Mesenchymal stem cell (in vitro differentiated cells and primary cell): ENCODE results near the gene RUNX2.

ENCODE experiments used
- DNase-seq: peaks from one replicate; pipeline ENCODE4 v3.0.0-alpha.2; 2013
- H2AFZ ChIP-seq: one replicate; pipeline ENCODE4 v1.6.1; 2013; ENCODE audit warnings: low read depth, mild to moderate bottlenecking, control low read depth, inconsistent platforms, low read length, moderate library complexity
- H2AK5ac ChIP-seq: 2 replicates; pipeline ENCODE4 v1.6.1; 2013; ENCODE audit warnings: low read length, moderate library complexity, mild to moderate bottlenecking, inconsistent platforms; ENCODE audit not compliant: severe bottlenecking
- H2BK120ac ChIP-seq: one replicate; pipeline ENCODE4 v1.6.1; 2013; ENCODE audit warnings: low read depth, mild to moderate bottlenecking, inconsistent platforms, low read length, moderate library complexity
- H2BK12ac ChIP-seq, 2 experiments: one replicate each; pipeline ENCODE4 v1.6.1; 2013; ENCODE audit warnings: inconsistent platforms in 2 of 2, low read length in 2 of 2, mild to moderate bottlenecking in 2 of 2, moderate library complexity in 2 of 2, control low read depth in 1 of 2
- H2BK15ac ChIP-seq: one replicate; pipeline ENCODE4 v1.6.1; 2013; ENCODE audit warnings: mild to moderate bottlenecking, low read depth, inconsistent platforms; ENCODE audit not compliant: poor library complexity, severe bottlenecking
- H2BK5ac ChIP-seq: 2 replicates; pipeline ENCODE4 v1.6.1; 2013; ENCODE audit warnings: low read depth, mild to moderate bottlenecking, low read length, control low read depth, inconsistent platforms; ENCODE audit not compliant: poor library complexity, severe bottlenecking
- H3K14ac ChIP-seq, 2 experiments: one replicate each; pipeline ENCODE4 v1.6.1; 2013; ENCODE audit warnings: inconsistent platforms in 2 of 2, low read length in 2 of 2, control low read depth in 1 of 2, mild to moderate bottlenecking in 1 of 2, moderate library complexity in 1 of 2
- H3K18ac ChIP-seq, 2 experiments: one replicate each; pipeline ENCODE4 v1.6.1; 2013; ENCODE audit warnings: inconsistent platforms in 2 of 2, low read length in 2 of 2, control low read depth in 1 of 2, low read depth in 1 of 2, mild to moderate bottlenecking in 1 of 2
- H3K23ac ChIP-seq, 2 experiments: one replicate each; pipeline ENCODE4 v1.6.1; 2013; ENCODE audit warnings: inconsistent platforms in 2 of 2, low read length in 2 of 2, mild to moderate bottlenecking in 2 of 2, moderate library complexity in 2 of 2, control low read depth in 1 of 2
- H3K27ac ChIP-seq: 2 replicates; pipeline ENCODE4 v1.5.1; 2013; ENCODE audit warnings: mild to moderate bottlenecking, moderate library complexity, low read length, control low read depth, inconsistent platforms; ENCODE audit not compliant: poor library complexity, severe bottlenecking
- H3K27me3 ChIP-seq, 2 experiments: 2 replicates each; pipeline versions ENCODE4 v1.6.1 to v1.7.0; 2013; ENCODE audit warnings: low read length in 2 of 2, mild to moderate bottlenecking in 2 of 2, moderate library complexity in 2 of 2, control low read depth in 1 of 2, inconsistent platforms in 1 of 2; ENCODE audit not compliant: control insufficient read depth in 1 of 2, insufficient read depth in 1 of 2
- H3K36me3 ChIP-seq, 2 experiments: 2 replicates each; pipeline versions ENCODE4 v1.6.1 to v1.7.0; 2013; ENCODE audit warnings: low read length in 2 of 2, control low read depth in 1 of 2, inconsistent platforms in 1 of 2, low read depth in 1 of 2, mild to moderate bottlenecking in 1 of 2; ENCODE audit not compliant: insufficient read depth in 2 of 2, control insufficient read depth in 1 of 2
- H3K4ac ChIP-seq, 2 experiments: one replicate each; pipeline ENCODE4 v1.6.1; 2013; ENCODE audit warnings: inconsistent platforms in 2 of 2, low read length in 2 of 2, mild to moderate bottlenecking in 2 of 2, moderate library complexity in 2 of 2, control low read depth in 1 of 2, low read depth in 1 of 2
- H3K4me1 ChIP-seq: 2 replicates; pipeline ENCODE4 v1.6.1; 2013; ENCODE audit warnings: low read depth, low read length, control low read depth; ENCODE audit not compliant: control insufficient read depth, insufficient read depth
- H3K4me2 ChIP-seq: 2 replicates; pipeline ENCODE4 v1.6.1; 2013; ENCODE audit warnings: low read length, mild to moderate bottlenecking, inconsistent platforms; ENCODE audit not compliant: poor library complexity, severe bottlenecking
- H3K4me3 ChIP-seq, 2 experiments: 2 replicates each; pipeline versions ENCODE4 v1.5.1 to v1.7.0; 2013; ENCODE audit warnings: low read length in 2 of 2, mild to moderate bottlenecking in 2 of 2, control low read depth in 1 of 2, low read depth in 1 of 2; ENCODE audit not compliant: insufficient read depth in 1 of 2
- H3K79me1 ChIP-seq: replicated peaks from 2 replicates; pipeline ENCODE4 v1.6.1; 2013; ENCODE audit warnings: mild to moderate bottlenecking, control low read depth, low read length, inconsistent platforms; ENCODE audit not compliant: poor library complexity, severe bottlenecking
- H3K9ac ChIP-seq: 2 replicates; pipeline ENCODE4 v1.7.0; 2013; ENCODE audit warnings: mild to moderate bottlenecking, low read length, moderate library complexity
- H3K9me3 ChIP-seq: 2 replicates; pipeline ENCODE4 v1.7.0; 2013; ENCODE audit warnings: mild to moderate bottlenecking, low read length; ENCODE audit not compliant: control insufficient read depth
- H4K8ac ChIP-seq: one replicate; pipeline ENCODE4 v1.6.1; 2013; ENCODE audit warnings: inconsistent platforms, mild to moderate bottlenecking, low read length, moderate library complexity
- H4K91ac ChIP-seq: one replicate; pipeline ENCODE4 v1.6.1; 2013; ENCODE audit warnings: mild to moderate bottlenecking, low read length, inconsistent platforms
- WGBS: methylation state at CpG from one replicate; pipeline ENCODE4 v1.1.7; 2013; ENCODE audit warnings: mixed read lengths; 5-methylcytosine and 5-hydroxymethylcytosine counted together

RUNX2 gene

DNA sequence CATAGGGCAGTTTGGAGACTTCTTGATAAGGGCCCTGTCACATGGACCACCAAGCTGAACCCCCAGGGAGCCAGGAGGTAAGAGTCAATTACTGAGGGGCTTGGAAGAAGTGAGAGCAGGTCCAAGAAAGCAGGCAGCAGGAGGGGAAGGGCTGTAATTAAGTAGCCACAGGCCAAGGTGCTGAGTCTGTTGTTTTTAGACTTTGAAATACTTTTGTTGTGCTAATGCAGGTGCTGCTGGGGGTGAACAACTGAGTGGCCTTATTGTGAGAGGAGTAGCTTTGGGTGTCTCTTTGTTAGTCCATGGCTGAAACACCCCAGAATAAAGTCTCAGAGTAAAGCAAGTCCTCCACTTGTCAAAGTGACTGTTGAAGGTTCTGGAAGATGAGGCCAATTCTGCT lies 316.6 kb downstream of the RUNX2 start:
- Histone ChIP-seq H4K91ac (no peak overlapping the region), H3K27me3 (peaks cover 0 to 9% of the 10 kb centered on the region in 2 experiments), H2BK5ac (no peak overlapping the region)

DNA sequence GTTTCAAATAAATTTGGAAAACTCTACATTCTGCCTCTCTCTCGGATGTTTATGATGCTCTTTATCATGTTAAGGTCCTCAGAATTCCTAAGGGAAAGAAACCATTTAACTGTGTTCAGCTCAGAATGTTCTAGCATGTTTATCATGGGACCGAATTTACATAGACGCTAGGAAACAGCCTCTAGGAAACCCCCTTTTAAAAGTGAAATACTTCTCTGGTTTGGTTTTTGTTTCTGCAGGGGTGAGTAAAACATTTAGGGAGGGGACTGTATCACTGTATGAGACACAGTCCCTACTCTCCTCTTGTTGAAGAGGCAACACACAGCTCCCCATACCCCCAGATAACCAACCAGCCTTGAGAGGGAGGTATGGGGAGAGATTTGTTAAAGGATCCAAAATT lies 317.2 kb downstream of the RUNX2 start:
- no peaks in the 10 kb centered on the region for H3K9me3 ChIP-seq
- H3K4ac ChIP-seq, result no peak overlapping the region
- no peak overlapping the region for H2BK5ac ChIP-seq
- DNase-seq, result no peak
- whole genome bisulfite sequencing, result 70% methylated on average over 1 of the region's 3 CpGs
- no peak overlapping the region for H3K14ac ChIP-seq
- no peak overlapping the region for H3K4me2 ChIP-seq
- no peak overlapping the region for H2BK120ac ChIP-seq
- H3K18ac ChIP-seq, result no peak overlapping the region
- H3K4me3 ChIP-seq, result no peak overlapping the region
- peaks cover 0 to 10% of the 10 kb centered on the region in 2 experiments for H3K36me3 ChIP-seq
- peaks cover 2% of the 10 kb centered on the region for H3K79me1 ChIP-seq
- H3K4me1 ChIP-seq, result peaks cover 7% of the 10 kb centered on the region
- H3K9ac ChIP-seq, result no peak overlapping the region
- no peak overlapping the region for H2BK15ac ChIP-seq
- peaks cover 0 to 9% of the 10 kb centered on the region in 2 experiments for H3K27me3 ChIP-seq
- no peak overlapping the region for H2AFZ ChIP-seq
- H2AK5ac ChIP-seq, result no peak overlapping the region
- H4K91ac ChIP-seq, result no peak overlapping the region
- no peak overlapping the region for H3K27ac ChIP-seq
- H4K8ac ChIP-seq, result no peak overlapping the region
- no peak overlapping the region for H2BK12ac ChIP-seq
- H3K23ac ChIP-seq, result no peak overlapping the region

More for the DNA sequence above, 316.6 kb downstream of the RUNX2 start:
- no peak for DNase-seq
- Histone ChIP-seq H4K8ac (no peak overlapping the region), H2BK15ac (no peak overlapping the region), H3K4me3 (no peak overlapping the region), H2AFZ (no peak overlapping the region), H3K9ac (no peak overlapping the region), H3K14ac (no peak overlapping the region), H3K79me1 (peaks cover 2% of the 10 kb centered on the region), H3K4me2 (no peak overlapping the region), H3K36me3 (peaks cover 0 to 10% of the 10 kb centered on the region in 2 experiments), H3K4ac (no peak overlapping the region), H3K4me1 (peaks cover 9% of the 10 kb centered on the region), H2BK120ac (no peak overlapping the region), H3K23ac (no peak overlapping the region), H2AK5ac (no peak overlapping the region), H3K27ac (no peak overlapping the region), H3K18ac (no peak overlapping the region), H2BK12ac (no peak overlapping the region), H3K9me3 (no peaks in the 10 kb centered on the region)

DNA sequence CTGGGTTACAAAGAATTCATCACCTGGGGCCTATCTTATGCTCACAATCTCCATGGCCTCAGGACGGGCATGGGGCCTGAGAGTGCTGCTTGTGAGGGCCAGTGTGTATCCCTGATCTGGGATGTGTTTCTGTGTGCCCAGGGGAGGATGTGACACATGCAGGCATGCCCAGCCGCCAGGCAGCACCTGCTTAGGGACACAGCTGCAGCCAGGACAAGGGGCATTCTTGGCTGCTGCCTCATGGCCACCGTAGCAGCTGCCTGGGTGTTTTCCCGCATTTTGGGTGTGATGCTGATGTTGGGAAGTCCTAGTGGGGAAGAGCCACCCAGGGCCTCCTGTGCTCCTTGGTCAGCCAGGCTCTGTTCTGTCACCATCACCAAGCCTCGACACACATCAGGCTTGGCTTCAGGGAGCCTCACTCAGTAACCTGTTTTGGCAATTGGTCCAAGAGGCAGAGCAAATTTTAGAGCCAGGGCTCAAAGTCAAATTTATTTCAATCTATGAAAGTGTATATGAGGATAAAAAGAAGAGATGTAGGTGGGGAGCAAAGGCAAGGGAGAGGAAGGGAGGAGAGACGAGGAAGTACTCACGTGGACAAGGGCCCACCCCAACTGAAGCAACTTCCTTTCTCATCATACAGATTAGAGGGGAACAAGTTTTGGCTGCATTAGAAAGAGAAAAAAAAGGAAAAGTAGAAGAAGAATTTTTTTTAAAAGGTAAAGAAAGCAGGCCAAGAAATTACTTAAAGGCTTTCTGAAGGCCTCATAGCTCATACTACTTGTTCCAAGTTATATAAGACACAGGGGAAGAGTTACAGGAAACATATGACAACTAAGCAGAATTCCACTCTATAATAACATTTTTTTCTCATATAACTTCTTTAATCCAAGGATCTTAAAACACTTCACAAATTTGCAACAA lies 319.5 kb downstream of the RUNX2 start:
- Histone ChIP-seq H4K91ac (peak overlapping the region; percentile 23), H3K23ac (no peak overlapping the region), H2BK5ac (no peak overlapping the region), H3K18ac (peak overlapping the region in 1 of 2 experiments; percentile 75), H2BK120ac (no peak overlapping the region), H3K4me2 (no peak overlapping the region), H3K9ac (no peak overlapping the region), H3K27ac (no peak overlapping the region), H3K36me3 (peaks cover 0 to 4% of the 10 kb centered on the region in 2 experiments), H3K14ac (peak overlapping the region in 1 of 2 experiments; percentile 89), H2BK15ac (no peak overlapping the region), H3K27me3 (peaks cover 0 to 9% of the 10 kb centered on the region in 2 experiments), H4K8ac (no peak overlapping the region), H2BK12ac (peak overlapping the region in 1 of 2 experiments; percentile 64), H3K79me1 (peaks cover 3% of the 10 kb centered on the region), H3K9me3 (no peaks in the 10 kb centered on the region), H3K4me1 (peaks cover 15% of the 10 kb centered on the region), H2AFZ (no peak overlapping the region), H3K4me3 (no peak overlapping the region), H3K4ac (peak overlapping the region; percentile 39 to 69), H2AK5ac (peak overlapping the region; percentile 32)
- DNase-seq, result no peak
- 79% methylated on average over 6 of the region's 7 CpGs for WGBS

GRCh38 chr6:45648262-45648620 lies 320.1 kb downstream of the RUNX2 start:
- Histone ChIP-seq H3K9ac (no peak overlapping the region), H3K4me1 (peaks cover 16% of the 10 kb centered on the region), H2BK120ac (no peak overlapping the region), H3K27me3 (peaks cover 0 to 6% of the 10 kb centered on the region in 2 experiments), H4K91ac (no peak overlapping the region), H3K4ac (no peak overlapping the region), H3K27ac (no peak overlapping the region), H4K8ac (no peak overlapping the region), H2BK5ac (no peak overlapping the region), H3K14ac (no peak overlapping the region), H3K4me3 (no peak overlapping the region), H3K18ac (peak overlapping the region in 1 of 2 experiments; percentile 28), H2BK15ac (no peak overlapping the region), H2AK5ac (peak overlapping the region; percentile 71), H3K36me3 (peaks cover 0 to 4% of the 10 kb centered on the region in 2 experiments), H3K9me3 (no peaks in the 10 kb centered on the region), H2AFZ (no peak overlapping the region), H3K4me2 (no peak overlapping the region), H3K23ac (no peak overlapping the region), H2BK12ac (peak overlapping the region in 1 of 2 experiments; percentile 55), H3K79me1 (peaks cover 6% of the 10 kb centered on the region)
- 58% methylated on average over 4 of the region's 5 CpGs for WGBS
- DNase-seq, result no peak
